Mononuclear cell (primary cell): Measurements from ENCODE around the gene C2orf92. TPM values are rescaled to one million over a fixed set of nuclear protein-coding genes. Genes with fewer than 3 reads are reported as not detected.

Experiments
- H3K27me3 ChIP-seq: 2 replicates; pipeline ENCODE4 v1.6.0; 2011; ENCODE audit warnings: low read length, control low read depth; ENCODE audit not compliant: insufficient read depth
- H3K4me1 ChIP-seq: 2 replicates; pipeline ENCODE4 v1.5.1; 2011; ENCODE audit warnings: mild to moderate bottlenecking, low read length, control low read depth; ENCODE audit not compliant: insufficient read depth
- H3K4me3 ChIP-seq: 2 replicates; pipeline ENCODE4 v1.5.1; 2011; ENCODE audit warnings: mild to moderate bottlenecking, low read length, moderate library complexity
- H3K9me3 ChIP-seq: 2 replicates; pipeline ENCODE4 v1.5.1; 2011; ENCODE audit warnings: low read depth, mild to moderate bottlenecking, control low read depth, low read length
- total RNA-seq: library from RNA; depleted of rRNA; stranded (reverse); fragments of >200 nt; gene quantifications from one replicate; pipeline ENCODE4 v1.2.3, GENCODE V29; 2012

The C2orf92 gene
- total RNA-seq, 1 donor: 4.5 TPM

GRCh38 chr2:97734061-97735051 is 64.8 kb downstream of the C2orf92 start:
- H3K4me1 ChIP-seq: peaks cover 5% of the 10 kb centered on the region
- H3K4me3 ChIP-seq: no peak overlapping the region
- H3K9me3 ChIP-seq: no peaks in the 10 kb centered on the region
- no peaks in the 10 kb centered on the region for H3K27me3 ChIP-seq

DNA sequence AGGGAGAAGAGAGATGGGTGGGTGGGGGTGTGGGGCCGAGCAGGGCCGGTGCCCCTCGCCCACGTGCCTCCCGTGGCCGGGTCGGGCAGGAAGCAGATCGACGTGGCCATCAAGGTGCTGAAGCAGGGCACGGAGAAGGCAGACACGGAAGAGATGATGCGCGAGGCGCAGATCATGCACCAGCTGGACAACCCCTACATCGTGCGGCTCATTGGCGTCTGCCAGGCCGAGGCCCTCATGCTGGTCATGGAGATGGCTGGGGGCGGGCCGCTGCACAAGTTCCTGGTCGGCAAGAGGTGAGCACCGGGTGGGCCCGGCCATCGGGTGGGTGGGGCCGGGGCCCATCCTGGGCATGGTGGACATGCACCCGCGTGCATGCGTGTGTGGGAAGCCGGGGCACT is 65.6 kb downstream of the C2orf92 start:
- Histone ChIP-seq H3K27me3 (no peaks in the 10 kb centered on the region), H3K4me3 (no peak overlapping the region), H3K9me3 (no peaks in the 10 kb centered on the region), H3K4me1 (peaks cover 5% of the 10 kb centered on the region)

- Histone ChIP-seq H3K4me1 (peaks cover 13% of the 10 kb centered on the region), H3K27me3 (no peaks in the 10 kb centered on the region), H3K4me3 (no peak overlapping the region), H3K9me3 (no peaks in the 10 kb centered on the region)
Measured at GRCh38 chr2:97736185-97736584, 66.7 kb downstream of the C2orf92 start.

DNA sequence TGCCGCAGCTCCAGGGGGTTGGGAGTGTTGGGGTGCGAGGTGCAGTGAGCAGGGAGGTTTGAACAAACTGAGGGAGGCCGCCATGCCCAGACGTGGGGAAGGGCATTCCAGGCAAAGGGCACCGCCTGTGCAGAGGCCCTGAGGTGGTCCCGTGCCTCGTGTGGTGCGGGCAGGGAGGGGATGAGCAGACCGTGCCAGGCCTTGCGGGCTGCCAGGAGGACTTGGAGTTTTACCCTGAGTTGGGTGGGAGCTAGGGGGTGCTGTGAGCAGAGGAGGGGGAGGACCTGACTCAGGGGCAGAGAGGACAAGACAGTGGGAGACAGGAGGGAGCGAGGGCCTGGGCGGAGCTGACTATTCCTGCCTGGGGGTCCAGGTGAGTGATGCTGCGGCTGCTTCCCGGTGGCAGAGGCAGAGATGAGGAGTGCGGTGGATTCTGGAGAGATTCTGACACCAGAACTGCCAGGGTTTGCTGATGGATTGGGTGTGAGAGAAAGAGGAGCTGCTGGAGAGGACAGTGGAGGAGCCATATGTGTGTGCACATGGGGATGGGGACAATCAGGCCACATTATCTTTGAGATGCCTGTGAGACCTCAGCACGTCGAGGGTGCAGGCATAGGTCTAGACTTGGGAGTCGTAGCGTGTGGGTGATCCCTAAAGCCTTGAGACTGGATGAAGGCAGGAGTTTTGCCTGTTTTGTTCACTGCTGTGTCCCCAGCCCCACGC is 67.3 kb downstream of the C2orf92 start:
- H3K27me3 ChIP-seq: no peaks in the 10 kb centered on the region
- H3K4me1 ChIP-seq: peaks cover 19% of the 10 kb centered on the region
- no peak overlapping the region for H3K4me3 ChIP-seq
- no peaks in the 10 kb centered on the region for H3K9me3 ChIP-seq

- Histone ChIP-seq H3K9me3 (no peaks in the 10 kb centered on the region), H3K4me1 (peaks cover 22% of the 10 kb centered on the region), H3K27me3 (no peaks in the 10 kb centered on the region), H3K4me3 (no peak overlapping the region)
Measured at GRCh38 chr2:97737421-97738178, 68.1 kb downstream of the C2orf92 start.

- Histone ChIP-seq H3K9me3 (no peaks in the 10 kb centered on the region), H3K27me3 (no peaks in the 10 kb centered on the region), H3K4me1 (peaks cover 27% of the 10 kb centered on the region), H3K4me3 (no peak overlapping the region)
Measured at GRCh38 chr2:97738179-97739019, 68.9 kb downstream of the C2orf92 start.

- peaks cover 34% of the 10 kb centered on the region for H3K4me1 ChIP-seq
- H3K4me3 ChIP-seq: no peak overlapping the region
- H3K9me3 ChIP-seq: no peaks in the 10 kb centered on the region
- no peaks in the 10 kb centered on the region for H3K27me3 ChIP-seq
Measured at GRCh38 chr2:97739020-97739892, 69.7 kb downstream of the C2orf92 start.

- Histone ChIP-seq H3K4me1 (peaks cover 37% of the 10 kb centered on the region), H3K9me3 (no peaks in the 10 kb centered on the region), H3K27me3 (no peaks in the 10 kb centered on the region), H3K4me3 (no peak overlapping the region)
Measured at GRCh38 chr2:97739893-97740245, 70.4 kb downstream of the C2orf92 start.

- peaks cover 43% of the 10 kb centered on the region for H3K4me1 ChIP-seq
- no peak overlapping the region for H3K4me3 ChIP-seq
- no peaks in the 10 kb centered on the region for H3K9me3 ChIP-seq
- H3K27me3 ChIP-seq: no peaks in the 10 kb centered on the region
Measured at GRCh38 chr2:97740590-97741182, 71.2 kb downstream of the C2orf92 start.

DNA sequence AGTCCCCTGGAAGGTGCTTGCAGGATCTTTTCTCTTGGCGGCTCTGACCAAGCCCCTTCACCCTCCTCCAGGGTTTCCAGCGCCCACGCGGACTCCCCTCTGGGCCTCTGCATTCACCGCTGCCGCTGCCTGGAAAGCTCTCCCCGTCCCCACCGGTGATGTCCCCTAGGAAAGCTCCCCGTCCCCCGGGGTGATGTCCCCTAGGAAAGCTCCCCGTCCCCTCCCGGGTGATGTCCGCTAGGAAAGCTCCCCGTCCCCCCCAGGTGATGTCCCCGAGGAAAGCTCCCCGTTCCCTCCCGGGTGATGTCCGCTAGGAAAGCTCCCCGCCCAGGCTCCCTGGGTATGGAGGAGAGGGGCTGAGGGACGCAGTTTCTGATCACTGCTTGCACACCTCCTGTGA is 71.7 kb downstream of the C2orf92 start:
- H3K4me3 ChIP-seq: no peak overlapping the region
- H3K9me3 ChIP-seq: no peaks in the 10 kb centered on the region
- H3K4me1 ChIP-seq: peaks cover 49% of the 10 kb centered on the region
- no peaks in the 10 kb centered on the region for H3K27me3 ChIP-seq

DNA sequence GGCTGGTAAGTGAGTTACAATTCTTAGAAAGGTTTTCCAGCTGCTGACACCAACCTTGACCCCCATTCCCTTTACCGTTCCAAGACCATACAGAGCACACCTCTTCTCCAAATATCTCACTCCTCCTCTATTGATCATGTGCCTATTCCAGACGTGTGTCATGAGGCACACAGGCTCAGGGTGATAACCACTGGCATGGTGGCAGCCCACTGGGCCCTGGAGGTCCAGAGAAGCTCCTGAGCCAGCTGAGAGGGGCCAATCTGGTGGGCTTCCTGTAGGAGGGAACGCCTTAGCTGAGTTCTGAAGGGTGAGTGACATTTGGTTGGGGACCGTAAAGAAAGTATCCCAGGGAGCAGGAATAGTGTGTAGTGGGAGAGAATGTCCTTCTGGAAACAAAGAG is 72.2 kb downstream of the C2orf92 start:
- Histone ChIP-seq H3K4me3 (no peak overlapping the region), H3K27me3 (no peaks in the 10 kb centered on the region), H3K9me3 (no peaks in the 10 kb centered on the region), H3K4me1 (peaks cover 53% of the 10 kb centered on the region)

DNA sequence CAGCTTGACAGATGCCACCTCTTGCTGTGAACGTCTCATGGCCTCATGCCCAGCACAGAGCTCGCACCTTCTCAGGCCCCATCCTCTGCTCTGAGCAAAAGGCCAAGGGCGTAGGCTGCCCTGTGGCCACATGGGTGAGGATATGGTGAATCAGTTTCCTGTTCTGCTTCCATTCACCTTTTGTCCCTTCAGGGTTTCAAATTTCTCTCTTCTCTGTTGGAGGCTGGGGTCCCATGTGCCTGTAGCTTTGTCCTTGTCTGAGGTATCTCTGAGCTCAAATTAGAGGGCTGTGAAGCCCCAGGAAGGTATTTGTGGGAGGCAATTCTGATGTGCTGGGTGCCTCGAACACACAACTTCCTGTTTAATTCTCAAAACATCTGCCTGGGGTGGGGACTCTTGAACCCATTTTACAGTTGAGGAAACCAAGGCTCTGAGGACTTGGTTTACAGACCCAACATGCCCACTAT is 72.9 kb downstream of the C2orf92 start:
- Histone ChIP-seq H3K4me1 (peaks cover 54% of the 10 kb centered on the region), H3K9me3 (no peaks in the 10 kb centered on the region), H3K27me3 (no peaks in the 10 kb centered on the region), H3K4me3 (no peak overlapping the region)

- Histone ChIP-seq H3K27me3 (no peaks in the 10 kb centered on the region), H3K9me3 (no peaks in the 10 kb centered on the region), H3K4me1 (peaks cover 67% of the 10 kb centered on the region), H3K4me3 (no peak overlapping the region)
Measured at GRCh38 chr2:97743913-97744312, 74.4 kb downstream of the C2orf92 start.
